HG03095 (cell line): ENCODE data around the gene IBA57.
"Not testable (repeated sequence)": the region's sequence is repeated elsewhere in the genome, so short reads cannot be mapped to it uniquely, and the experiment has no call there.

Experiments used
- ATAC-seq: cut with Tn5 transposase; IDR thresholded peaks from one replicate; pipeline ENCODE4 v1.9.1; 2021; ENCODE audit warnings: moderate library complexity; ENCODE audit not compliant: unreplicated experiment

The IBA57 gene

GRCh38 chr1:228170666-228171065, 5.1 kb downstream of the IBA57 start:
- no peak for ATAC-seq

DNA sequence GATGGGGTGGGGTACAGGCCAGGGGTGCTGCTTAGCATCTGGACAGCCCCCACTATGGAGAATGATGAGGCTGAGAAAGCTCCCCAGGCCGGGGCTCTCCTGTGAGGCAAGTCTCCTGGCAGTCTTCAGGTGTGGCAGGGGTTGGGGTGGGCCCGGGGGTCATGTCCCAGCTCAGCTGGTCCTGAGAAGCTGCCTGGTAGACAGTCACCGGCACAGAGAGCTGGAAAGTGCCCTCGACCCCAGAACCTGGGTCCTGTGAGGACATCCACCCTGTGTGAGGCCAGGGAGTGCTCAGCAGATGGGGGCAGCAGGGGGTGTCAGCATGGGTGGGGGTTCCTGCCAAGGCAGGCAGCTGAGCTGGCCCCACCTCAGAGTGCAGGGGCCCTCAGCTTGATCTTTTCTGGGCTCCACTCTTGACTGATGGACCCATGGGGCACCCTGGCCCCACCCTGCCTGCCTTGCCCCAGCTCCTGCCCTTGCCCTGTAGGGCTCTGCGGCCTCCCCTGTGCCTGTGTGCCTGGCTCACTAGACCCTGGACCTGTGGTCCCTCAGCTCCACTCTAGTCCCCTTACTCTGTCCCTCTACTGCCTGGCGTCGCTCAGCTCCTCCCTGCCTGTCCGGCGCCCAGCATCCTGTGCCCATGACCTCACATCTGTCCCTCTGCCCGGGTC, 5.8 kb downstream of the IBA57 start:
- no peak for ATAC-seq

DNA sequence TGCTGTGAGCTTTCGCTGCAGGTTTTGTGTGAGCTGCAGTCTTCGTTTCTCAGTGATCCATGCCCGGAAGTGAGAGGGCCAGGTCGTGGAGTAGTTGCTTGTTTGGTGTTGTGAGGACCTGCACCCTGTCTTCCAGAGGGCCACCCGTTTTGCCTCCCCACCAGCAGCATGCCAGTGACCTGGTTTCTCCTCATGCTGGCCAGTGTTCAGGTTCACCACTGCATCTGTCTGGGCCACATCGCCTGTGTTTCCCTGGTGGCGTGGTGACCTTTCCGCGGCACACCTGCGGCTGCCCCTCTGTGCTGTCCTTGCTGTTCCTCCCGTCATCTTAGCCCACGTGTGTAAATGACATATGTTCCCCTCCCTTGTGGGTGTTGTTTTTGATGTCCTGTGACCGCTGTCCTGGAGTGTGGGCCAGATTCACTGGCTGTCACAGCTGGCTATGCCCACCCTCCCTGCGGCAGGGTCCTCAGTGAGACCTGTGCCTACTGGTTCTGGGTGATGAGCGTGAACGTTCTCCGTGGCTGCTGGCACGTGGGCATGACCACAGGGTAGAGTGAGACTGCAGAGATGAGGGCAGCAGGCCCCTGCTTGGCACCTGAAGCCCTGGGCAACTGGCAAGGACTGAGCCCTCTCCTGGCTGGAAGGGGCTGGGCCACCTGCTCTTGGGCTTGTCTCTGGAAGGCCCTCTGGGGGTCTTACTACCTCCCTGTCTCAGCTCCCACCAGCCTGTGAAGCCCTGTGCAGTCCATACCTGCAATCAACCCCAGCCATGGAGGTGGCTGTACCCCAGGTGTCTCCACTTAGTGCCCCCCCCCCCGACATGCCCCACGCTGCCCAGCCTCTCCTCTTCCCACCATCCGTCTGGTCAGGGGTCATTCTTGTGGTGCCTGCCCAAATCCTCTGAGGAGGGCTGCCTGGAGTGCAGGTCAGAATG, 7.3 kb downstream of the IBA57 start:
- no peak for ATAC-seq

- ATAC-seq: not testable (repeated sequence)
These were observed 8.2 kb downstream of the IBA57 start for GRCh38 chr1:228173528-228174481.

DNA sequence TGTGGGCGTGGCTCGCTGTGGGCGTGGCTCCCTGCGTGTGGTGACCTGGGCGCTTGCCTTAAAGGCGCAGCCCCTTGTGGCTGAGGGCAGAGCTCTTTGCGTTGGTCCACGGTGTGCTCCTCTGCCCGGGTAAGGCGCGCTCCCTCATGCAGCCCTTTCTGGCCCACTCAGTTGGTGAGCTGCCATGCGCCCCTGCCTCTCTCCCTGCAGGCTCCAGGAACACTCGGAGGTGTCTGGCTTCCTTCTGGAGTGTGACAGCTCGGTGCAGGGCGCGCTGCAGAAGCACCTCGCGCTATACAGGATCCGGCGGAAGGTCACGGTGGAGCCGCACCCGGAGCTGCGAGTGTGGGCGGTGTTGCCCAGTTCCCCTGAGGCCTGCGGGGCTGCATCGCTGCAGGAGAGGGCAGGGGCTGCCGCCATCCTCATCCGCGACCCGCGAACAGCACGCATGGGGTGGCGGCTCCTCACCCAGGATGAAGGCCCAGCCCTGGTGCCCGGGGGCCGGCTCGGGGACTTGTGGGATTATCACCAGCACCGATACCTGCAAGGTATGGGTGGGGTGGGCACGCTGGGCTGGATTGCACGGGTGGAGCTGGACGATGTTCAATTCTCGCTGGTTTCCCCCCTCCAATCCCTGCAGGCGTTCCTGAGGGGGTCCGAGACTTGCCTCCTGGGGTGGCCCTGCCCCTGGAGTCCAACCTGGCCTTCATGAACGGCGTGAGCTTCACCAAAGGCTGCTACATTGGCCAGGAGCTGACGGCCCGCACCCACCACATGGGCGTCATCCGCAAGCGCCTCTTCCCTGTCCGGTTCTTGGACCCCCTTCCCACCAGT, 9.1 kb downstream of the IBA57 start:
- ATAC-seq: no peak

DNA sequence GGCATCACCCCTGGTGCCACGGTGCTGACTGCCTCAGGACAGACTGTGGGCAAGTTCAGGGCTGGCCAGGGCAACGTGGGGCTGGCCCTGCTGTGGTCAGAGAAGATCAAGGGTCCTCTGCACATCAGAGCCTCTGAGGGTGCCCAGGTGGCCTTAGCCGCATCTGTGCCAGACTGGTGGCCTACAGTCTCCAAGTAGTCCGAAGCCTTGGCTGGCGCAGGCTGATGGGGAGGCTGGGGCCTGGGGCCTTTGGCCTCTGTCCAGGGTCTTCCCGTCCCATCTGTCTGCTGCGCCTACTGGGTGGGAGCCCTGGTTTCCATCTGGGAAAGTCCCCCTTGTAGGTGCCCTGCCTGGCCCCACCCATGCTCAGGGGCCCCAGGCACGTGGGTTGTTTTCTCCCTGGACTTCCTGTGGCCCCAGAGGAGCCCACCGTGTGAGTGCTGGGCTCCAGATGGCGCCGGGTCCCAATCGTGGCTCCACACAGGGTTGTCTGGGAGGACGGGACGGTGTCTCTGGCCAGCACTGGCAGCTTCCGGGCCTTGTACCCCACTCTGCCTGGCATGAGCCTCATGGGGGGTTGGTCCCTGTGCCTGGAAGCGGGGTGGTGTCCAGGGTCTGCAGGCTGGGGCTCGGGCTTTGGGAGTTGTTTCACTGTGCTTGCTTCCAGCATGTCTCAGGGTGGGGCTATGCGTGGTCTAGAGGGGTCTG, 9.9 kb downstream of the IBA57 start:
- ATAC-seq: no peak

DNA sequence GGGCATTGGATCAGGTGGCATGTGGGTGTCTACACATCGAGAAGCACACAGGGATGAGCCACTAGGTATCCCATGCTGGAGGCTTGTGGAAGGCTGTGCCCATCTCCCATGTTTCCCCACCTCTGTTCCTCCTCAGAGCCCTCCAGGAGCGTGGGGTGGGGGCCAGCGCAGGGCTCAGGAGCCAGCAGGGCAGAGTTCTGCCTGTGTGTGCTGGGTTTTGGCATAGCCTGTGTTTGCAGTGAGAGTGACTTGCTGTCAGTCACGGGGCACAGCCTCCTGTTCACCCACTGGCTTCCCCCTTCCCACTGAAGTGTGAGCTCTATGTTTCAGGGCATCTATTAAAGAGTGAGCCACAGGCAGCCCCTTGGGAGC, 10.4 kb downstream of the IBA57 start:
- ATAC-seq: no peak

DNA sequence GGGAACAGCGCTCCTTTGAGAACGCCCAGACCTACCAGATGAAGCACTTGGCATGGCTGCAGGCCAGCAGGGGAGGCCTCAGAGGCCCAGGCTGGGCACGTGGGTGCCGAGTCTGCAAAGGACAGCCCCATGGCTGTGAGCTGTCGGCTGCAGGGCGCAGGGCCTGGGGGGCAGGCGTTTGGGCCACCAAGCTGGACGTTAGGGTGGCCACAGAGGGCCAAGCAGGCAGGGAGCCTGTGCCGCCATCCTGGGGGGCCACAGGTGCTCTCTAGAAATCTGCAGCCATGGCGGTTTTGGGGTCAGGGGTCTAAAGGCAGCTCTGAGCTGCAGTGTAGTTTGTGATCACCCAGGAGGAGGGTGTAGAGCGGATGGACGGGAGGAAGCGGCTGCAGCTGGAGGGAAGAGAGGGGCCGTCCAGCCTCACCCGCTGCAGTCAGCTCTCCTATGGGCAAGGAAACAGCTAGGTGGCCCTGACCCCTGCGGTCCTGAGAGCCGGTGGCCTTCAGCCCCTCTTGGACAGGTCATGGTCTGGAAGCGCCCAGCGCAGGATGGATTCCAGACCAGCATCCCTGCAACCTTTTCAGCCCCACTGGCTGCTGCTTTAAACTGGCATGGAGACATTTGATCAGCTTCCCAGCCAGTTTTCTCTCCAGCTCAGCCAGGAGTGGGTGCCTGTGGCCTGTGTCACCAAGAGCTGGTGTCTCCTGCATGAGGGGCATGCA, 11.0 kb downstream of the IBA57 start:
- no peak for ATAC-seq

DNA sequence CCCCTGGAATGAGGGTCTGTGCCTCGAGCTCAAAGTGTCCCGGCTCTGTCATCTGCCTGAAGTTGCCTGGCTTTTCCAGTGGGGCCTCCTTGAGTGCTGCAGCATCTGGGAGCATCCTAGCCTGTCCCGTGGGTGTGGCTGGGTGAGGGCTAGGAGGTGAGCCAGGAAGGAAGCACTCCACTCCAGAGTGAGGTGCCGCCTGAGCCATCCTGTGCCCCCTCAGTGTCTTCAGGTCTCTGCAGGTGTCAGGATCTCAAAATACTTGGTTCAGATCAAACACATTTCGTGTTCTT, 11.5 kb downstream of the IBA57 start:
- no peak for ATAC-seq

- ATAC-seq: no peak
These were observed 12.4 kb downstream of the IBA57 start for GRCh38 chr1:228177721-228178710.

GRCh38 chr1:228178737-228179684, 13.4 kb downstream of the IBA57 start:
- ATAC-seq: no peak

GRCh38 chr1:228180271-228180958, 14.8 kb downstream of the IBA57 start:
- no peak for ATAC-seq

DNA sequence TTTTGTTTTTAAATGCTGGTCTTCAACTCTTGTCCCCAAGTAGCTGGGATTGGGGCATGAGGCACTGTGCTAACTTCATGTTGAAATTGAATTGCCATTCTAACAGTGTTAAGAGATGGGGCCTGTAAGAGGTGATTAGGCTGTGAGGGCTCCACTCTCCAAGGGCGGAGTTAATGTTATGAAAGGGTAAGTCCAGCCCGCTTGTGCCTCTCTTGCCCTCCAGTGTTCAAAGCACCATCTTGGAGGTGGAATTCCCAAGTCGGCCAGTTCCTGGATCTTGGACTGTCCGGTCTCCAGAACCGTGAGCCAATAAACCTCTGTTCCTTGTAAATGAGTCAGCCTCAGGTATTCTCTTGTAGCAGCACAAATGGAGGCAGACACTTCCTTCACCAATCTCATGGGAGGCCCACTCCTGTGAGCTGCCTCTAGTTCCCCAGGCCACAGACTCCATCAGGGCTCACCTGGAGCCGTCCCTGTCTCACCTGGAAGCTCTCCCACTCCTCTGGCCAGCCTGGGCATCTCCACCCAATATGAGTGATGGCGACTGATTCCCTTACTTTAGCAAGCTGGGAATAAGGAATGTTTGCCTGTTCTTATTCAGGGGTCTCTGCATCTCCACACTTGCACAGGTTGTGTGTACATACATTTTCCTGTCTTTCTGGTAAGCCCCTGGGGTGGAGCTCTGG, 15.5 kb downstream of the IBA57 start:
- no peak for ATAC-seq

- ATAC-seq: no peak
These were observed 16.0 kb downstream of the IBA57 start for GRCh38 chr1:228181645-228182034.

GRCh38 chr1:228182296-228183030, 16.9 kb downstream of the IBA57 start:
- no peak for ATAC-seq
